Measurements from ENCODE around the gene MIEN1. TPM values are rescaled to one million over a fixed set of nuclear protein-coding genes. Genes with fewer than 3 reads are reported as not detected.

The MIEN1 gene
- total RNA-seq, 1 donor = 14.8 TPM

DNA sequence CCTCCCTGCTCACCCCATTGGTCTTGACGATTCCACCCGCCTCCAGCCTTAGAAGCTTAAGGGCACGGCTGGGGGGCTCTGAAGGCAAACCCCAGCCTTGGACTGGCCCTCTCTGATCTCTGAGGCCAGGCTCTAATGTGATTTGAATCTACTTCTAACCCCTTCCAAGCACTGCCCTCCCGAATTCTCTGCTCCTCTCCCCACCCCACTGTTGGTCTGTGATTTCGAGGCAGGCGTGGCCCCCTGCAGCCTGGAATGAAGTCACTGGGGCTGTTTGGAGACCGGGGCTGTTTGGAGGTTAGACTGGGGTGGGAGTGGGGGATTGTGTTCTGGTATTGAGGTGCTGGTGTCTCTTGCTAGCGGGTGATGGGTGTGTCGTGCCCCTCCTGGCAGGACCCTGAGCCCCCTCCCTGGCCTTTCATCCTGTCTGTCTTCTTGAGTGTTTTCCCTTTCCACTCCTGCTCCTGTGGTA lies 9.6 kb upstream of the MIEN1 start:
- Histone ChIP-seq H3K36me3 (ENCODE audit: insufficient read depth, low read length) (no peaks in the 10 kb centered on the region), H3K79me2 (ENCODE audit: insufficient read depth, low read length) (no peaks in the 10 kb centered on the region), H4K20me1 (ENCODE audit: insufficient read depth, low read length) (no peaks in the 10 kb centered on the region), H3K27ac (ENCODE audit: low read depth, low read length) (no peak overlapping the region), H3K9me3 (ENCODE audit: low read depth, low read length) (no peaks in the 10 kb centered on the region), H3K27me3 (ENCODE audit: insufficient read depth, low read length) (peaks cover 18% of the 10 kb centered on the region), H3K4me2 (ENCODE audit: insufficient read depth, low read length) (peak overlapping the region; percentile 69), H2AFZ (ENCODE audit: low read length) (peak overlapping the region; percentile 66), H3K4me3 (ENCODE audit: insufficient read depth, low read length) (no peak overlapping the region), H3K4me1 (ENCODE audit: insufficient read depth, low read length) (peaks cover 19% of the 10 kb centered on the region)
- DNase-seq (ENCODE audit: insufficient read length, low spot score, missing footprints) = peak; percentile 82
- TF ChIP-seq, protein P1, sequence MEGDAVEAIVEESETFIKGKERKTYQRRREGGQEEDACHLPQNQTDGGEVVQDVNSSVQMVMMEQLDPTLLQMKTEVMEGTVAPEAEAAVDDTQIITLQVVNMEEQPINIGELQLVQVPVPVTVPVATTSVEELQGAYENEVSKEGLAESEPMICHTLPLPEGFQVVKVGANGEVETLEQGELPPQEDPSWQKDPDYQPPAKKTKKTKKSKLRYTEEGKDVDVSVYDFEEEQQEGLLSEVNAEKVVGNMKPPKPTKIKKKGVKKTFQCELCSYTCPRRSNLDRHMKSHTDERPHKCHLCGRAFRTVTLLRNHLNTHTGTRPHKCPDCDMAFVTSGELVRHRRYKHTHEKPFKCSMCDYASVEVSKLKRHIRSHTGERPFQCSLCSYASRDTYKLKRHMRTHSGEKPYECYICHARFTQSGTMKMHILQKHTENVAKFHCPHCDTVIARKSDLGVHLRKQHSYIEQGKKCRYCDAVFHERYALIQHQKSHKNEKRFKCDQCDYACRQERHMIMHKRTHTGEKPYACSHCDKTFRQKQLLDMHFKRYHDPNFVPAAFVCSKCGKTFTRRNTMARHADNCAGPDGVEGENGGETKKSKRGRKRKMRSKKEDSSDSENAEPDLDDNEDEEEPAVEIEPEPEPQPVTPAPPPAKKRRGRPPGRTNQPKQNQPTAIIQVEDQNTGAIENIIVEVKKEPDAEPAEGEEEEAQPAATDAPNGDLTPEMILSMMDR (IDR thresholded peaks at IDR 0.05; ENCODE audit: extremely low read depth, low read depth, low read length) = no peak

DNA sequence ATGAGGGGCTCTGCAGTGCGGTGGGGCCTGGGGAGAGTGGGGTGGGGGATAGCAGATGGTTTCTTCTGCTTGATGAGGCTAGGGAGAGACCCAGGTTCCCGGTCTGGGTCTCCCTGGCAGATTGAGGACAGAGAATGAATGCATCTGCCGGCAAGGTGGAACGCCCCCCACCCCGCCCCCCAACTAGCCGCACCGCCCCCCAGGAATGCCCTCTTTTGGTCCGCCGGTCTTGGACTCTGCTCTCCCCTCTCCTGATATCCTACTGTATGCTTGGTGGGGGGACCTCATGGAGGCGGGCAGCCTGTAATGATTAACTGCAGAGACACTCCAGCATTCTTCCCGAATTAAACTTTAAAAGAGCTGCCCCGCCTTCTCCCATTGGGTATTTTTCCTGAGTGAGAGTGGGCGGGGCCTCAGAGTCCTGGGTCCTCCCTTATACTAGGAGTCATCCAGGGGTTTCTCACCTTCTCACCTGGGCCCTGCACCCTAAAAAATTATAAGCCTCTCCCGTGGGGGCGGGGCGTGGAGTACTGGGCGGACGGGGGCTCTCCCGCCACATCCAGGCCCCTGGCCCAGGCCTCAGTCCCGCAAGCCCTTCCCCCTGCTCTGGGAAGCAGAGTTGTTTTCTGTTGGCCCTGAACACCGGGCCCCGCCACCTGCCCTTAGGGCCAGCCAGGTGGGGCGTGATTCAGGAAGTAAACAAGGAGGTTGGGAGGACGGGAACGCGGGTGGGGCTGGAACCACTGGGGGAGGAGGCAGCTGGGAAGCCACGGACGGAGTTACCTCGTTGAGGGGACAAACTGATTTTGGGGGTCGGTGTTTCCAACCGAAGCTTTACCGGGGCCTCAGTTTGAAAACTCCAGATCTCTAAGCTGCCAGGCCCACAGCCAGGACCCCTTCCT lies 8.9 kb upstream of the MIEN1 start:
- no peak overlapping the region for H3K27ac ChIP-seq (ENCODE audit: low read depth, low read length)
- DNase-seq (ENCODE audit: insufficient read length, low spot score, missing footprints) = peak; percentile 95

DNA sequence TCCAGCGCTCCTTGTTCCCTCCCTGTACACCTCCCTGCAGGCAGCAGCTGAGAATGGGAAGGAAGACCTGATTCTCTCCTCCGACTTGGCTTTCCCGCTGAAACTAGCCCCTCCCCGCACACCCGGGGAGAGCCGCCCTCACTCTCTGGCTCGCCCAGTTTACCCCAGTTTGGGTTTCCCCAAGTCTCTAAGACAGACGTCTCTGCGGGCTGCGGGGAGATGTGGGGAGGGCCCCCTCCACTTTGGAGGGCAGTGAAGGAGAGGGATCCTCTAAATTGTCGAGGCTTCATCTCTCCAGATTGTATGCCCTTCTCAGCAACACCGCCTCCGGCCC lies 8.2 kb upstream of the MIEN1 start:
- Histone ChIP-seq H2AFZ (ENCODE audit: low read length) (peak overlapping the region; percentile 63), H3K79me2 (ENCODE audit: insufficient read depth, low read length) (no peaks in the 10 kb centered on the region), H3K27ac (ENCODE audit: low read depth, low read length) (no peak overlapping the region), H3K4me2 (ENCODE audit: insufficient read depth, low read length) (peak overlapping the region; percentile 69), H3K9me3 (ENCODE audit: low read depth, low read length) (no peaks in the 10 kb centered on the region), H3K27me3 (ENCODE audit: insufficient read depth, low read length) (peaks cover 18% of the 10 kb centered on the region), H3K4me1 (ENCODE audit: insufficient read depth, low read length) (peaks cover 19% of the 10 kb centered on the region), H3K4me3 (ENCODE audit: insufficient read depth, low read length) (peak overlapping the region; percentile 55), H3K36me3 (ENCODE audit: insufficient read depth, low read length) (no peaks in the 10 kb centered on the region), H4K20me1 (ENCODE audit: insufficient read depth, low read length) (no peaks in the 10 kb centered on the region)
- DNase-seq (ENCODE audit: insufficient read length, low spot score, missing footprints) = no peak
- TF ChIP-seq, protein P1 (IDR thresholded peaks at IDR 0.05; ENCODE audit: extremely low read depth, low read depth, low read length) = no peak

More for the DNA sequence above, 8.9 kb upstream of the MIEN1 start:
- peak overlapping the region; percentile 66 for H2AFZ ChIP-seq (ENCODE audit: low read length)
- H3K9me3 ChIP-seq (ENCODE audit: low read depth, low read length) = no peaks in the 10 kb centered on the region
- no peaks in the 10 kb centered on the region for H3K36me3 ChIP-seq (ENCODE audit: insufficient read depth, low read length)
- peaks cover 19% of the 10 kb centered on the region for H3K4me1 ChIP-seq (ENCODE audit: insufficient read depth, low read length)
- H3K4me2 ChIP-seq (ENCODE audit: insufficient read depth, low read length) = peak overlapping the region; percentile 69
- H3K27me3 ChIP-seq (ENCODE audit: insufficient read depth, low read length) = peaks cover 18% of the 10 kb centered on the region
- peak overlapping the region; percentile 55 for H3K4me3 ChIP-seq (ENCODE audit: insufficient read depth, low read length)
- no peaks in the 10 kb centered on the region for H4K20me1 ChIP-seq (ENCODE audit: insufficient read depth, low read length)
- TF ChIP-seq, protein P1 (IDR thresholded peaks at IDR 0.05; ENCODE audit: extremely low read depth, low read depth, low read length) = no peak
- H3K79me2 ChIP-seq (ENCODE audit: insufficient read depth, low read length) = no peaks in the 10 kb centered on the region

All from osteoblast (primary cell).